HepG2 (cell line): ENCODE results near the gene FRAS1. TPM values are rescaled to one million over a fixed set of nuclear protein-coding genes. Genes with fewer than 3 reads are reported as not detected.

Source experiments
- AHDC1 ChIP-seq: sonication (generic); formaldehyde crosslinking; IDR thresholded peaks from 2 replicates; pipeline ENCODE4 v1.5.1; 2020; ENCODE audit warnings: mild to moderate bottlenecking, missing genetic modification reagents, borderline replicate concordance
- ARID2 ChIP-seq: sonication (generic); formaldehyde crosslinking; IDR thresholded peaks from 2 replicates; pipeline ENCODE4 v1.8.1; 2022; ENCODE audit warnings: mild to moderate bottlenecking, missing genetic modification reagents, borderline replicate concordance
- EZH2 ChIP-seq: conservative IDR thresholded peaks from 2 replicates; pipeline ENCODE4 v1.6.1; 2012; ENCODE audit warnings: mild to moderate bottlenecking, low read depth, low read length, moderate library complexity
- FOSL2 ChIP-seq: sonication (generic); formaldehyde crosslinking; IDR thresholded peaks from 2 replicates; pipeline ENCODE4 v1.4.0; 2020; ENCODE audit warnings: missing genetic modification reagents
- HBP1 ChIP-seq: IDR thresholded peaks from 2 replicates; pipeline ENCODE4 v1.6.1; 2016; ENCODE audit warnings: low read depth, control low read depth
- JUND ChIP-seq: sonication (generic); formaldehyde crosslinking; IDR thresholded peaks from 2 replicates; pipeline ENCODE4 v1.8.0; 2022; ENCODE audit warnings: mild to moderate bottlenecking, missing genetic modification reagents
- NFKBIZ ChIP-seq: IDR thresholded peaks from 2 replicates; pipeline ENCODE4 v1.6.1; 2018; ENCODE audit warnings: missing genetic modification reagents, missing compliant biosample characterization
- PAXIP1 ChIP-seq: sonication (generic); formaldehyde crosslinking; conservative IDR thresholded peaks from 2 replicates; pipeline ENCODE4 v1.4.0; 2020; ENCODE audit warnings: mild to moderate bottlenecking, missing genetic modification reagents, moderate library complexity
- PHF20 ChIP-seq: sonication (generic); formaldehyde crosslinking; IDR thresholded peaks from 2 replicates; pipeline ENCODE4 v1.5.0; 2020; ENCODE audit warnings: mild to moderate bottlenecking, missing genetic modification reagents
- REST ChIP-seq, 2 experiments: IDR thresholded peaks; 2 replicates each; pipeline ENCODE4 v1.6.1; 2011 to 2012; ENCODE audit warnings: low read length in 2 of 2, borderline replicate concordance in 1 of 2, low read depth in 1 of 2, mild to moderate bottlenecking in 1 of 2, moderate library complexity in 1 of 2
- SAP130 ChIP-seq: IDR thresholded peaks from 2 replicates; pipeline ENCODE4 v1.6.1; 2016; ENCODE audit warnings: low read depth
- ZNF124 ChIP-seq: sonication (generic); formaldehyde crosslinking; IDR thresholded peaks from 2 replicates; pipeline ENCODE4 v1.4.0; 2020; ENCODE audit warnings: missing genetic modification reagents
- ZNF3 ChIP-seq: IDR thresholded peaks from 2 replicates; pipeline ENCODE4 v1.7.0; 2017; ENCODE audit warnings: inconsistent platforms
- ZNF878 ChIP-seq: sonication (generic); formaldehyde crosslinking; IDR thresholded peaks from 2 replicates; pipeline ENCODE4 v1.8.1; 2023; ENCODE audit warnings: mild to moderate bottlenecking, missing genetic modification reagents, moderate library complexity
- polyA plus RNA-seq, 8 experiments: library from polyadenylated mRNA; depleted of rRNA in 3 of 8; stranded (reverse) in 7 of 8; unstranded in 1 of 8; fragments of >200 nt; fragmentation: Illumina TruSeq in 4 of 8; extraction: Trizol in 4 of 8; gene quantifications; 2 replicates each; pipeline versions ENCODE4 v1.2.1 to v1.2.3, GENCODE V29; 2011 to 2016; ENCODE audit warnings: low read depth in 4 of 8, missing spikeins in 1 of 8, mixed read lengths in 1 of 8; ENCODE audit not compliant: insufficient read depth in 1 of 8
- total RNA-seq, 5 experiments: library from RNA; depleted of rRNA; stranded (reverse); fragments of >200 nt; fragmentation: Illumina TruSeq; extraction: Trizol; gene quantifications; 2 replicates each; pipeline ENCODE4 v1.2.3, GENCODE V29; 2016; ENCODE audit warnings: low read depth in 1 of 5

The FRAS1 gene
- total and polyA plus RNA-seq, 2 of the 13 experiments (the other 11 are each of a cell fraction or from before 2014, with no cell fraction given) = 22.5 to 31.6 TPM

GRCh38 chr4:78056265-78057129, 626 bp upstream of the FRAS1 start (continued):
- TF ChIP-seq AHDC1 (peak; percentile 23; the same call in 1 of the 2 replicates), ZNF3 (CRISPR knock-in tag) (peak; percentile 60; the same call in 1 of the 2 replicates), SAP130 (CRISPR knock-in tag) (peak; percentile 77), FOSL2 (CRISPR knock-in tag) (peak; percentile 9; the same call in 1 of the 2 replicates), EZH2 (no peak), NFKBIZ (CRISPR knock-in tag) (no peak), PHF20 (CRISPR knock-in tag) (peak; percentile 66; the same call in 1 of the 2 replicates), ZNF124 (CRISPR knock-in tag) (no peak), ZNF878 (CRISPR knock-in tag) (no peak), REST (IDR thresholded peaks at IDR 0.05; ENCODE audit: borderline replicate concordance in 1 of 2, low read depth in 1 of 2, low read length in 2 of 2) (no peak; a peak in 1 of 4 replicates), ARID2 (CRISPR knock-in tag) (peak; percentile 72; the same call in 1 of the 2 replicates), HBP1 (CRISPR knock-in tag) (no peak), PAXIP1 (CRISPR knock-in tag) (peak; percentile 21; the same call in 1 of the 2 replicates), JUND (CRISPR knock-in tag) (no peak)
